ENCODE data around the gene CSF2RB.

GRCh38 chr22:36955691-36956090, 42.3 kb downstream of the CSF2RB start:
- TF ChIP-seq EZH2 (IDR thresholded peaks at IDR 0.05; ENCODE audit: insufficient read depth, poor library complexity, severe bottlenecking): no peak
- TF ChIP-seq EZH2phosphoT487 (IDR thresholded peaks at IDR 0.05; ENCODE audit: insufficient read depth, low read depth): no peak
